IMR-90 (cell line): ENCODE results near the gene VEGFA.

ENCODE experiments used
- BHLHE40 ChIP-seq: fragments of 150-350 bp; IDR thresholded peaks from 2 replicates; pipeline ENCODE4 v1.6.1; 2016; ENCODE audit warnings: mild to moderate bottlenecking, low read depth, low read length
- CTCF ChIP-seq: conservative IDR thresholded peaks from 2 replicates; pipeline ENCODE4 v1.5.1; 2012; ENCODE audit warnings: mild to moderate bottlenecking, low read depth, low read length, improper control_type of control experiment
- MAFK ChIP-seq: IDR thresholded peaks from 2 replicates; pipeline ENCODE4 v1.6.1; 2012; ENCODE audit warnings: low read depth, low read length, improper control_type of control experiment
- MAZ ChIP-seq: IDR thresholded peaks from 2 replicates; pipeline ENCODE4 v1.6.1; 2012; ENCODE audit warnings: low read depth, mild to moderate bottlenecking, low read length, improper control_type of control experiment, moderate library complexity, borderline replicate concordance
- POLR2A ChIP-seq: IDR thresholded peaks from 2 replicates; pipeline ENCODE4 v1.6.1; 2012; ENCODE audit warnings: mild to moderate bottlenecking, low read depth, low read length
- RAD21 ChIP-seq: IDR thresholded peaks from 2 replicates; pipeline ENCODE4 v1.6.1; 2012; ENCODE audit warnings: low read length, improper control_type of control experiment
- RCOR1 ChIP-seq: IDR thresholded peaks from 2 replicates; pipeline ENCODE4 v1.6.1; 2012; ENCODE audit warnings: mild to moderate bottlenecking, low read length, improper control_type of control experiment; ENCODE audit not compliant: insufficient replicate concordance
- SMC3 ChIP-seq: fragments of 150-350 bp; IDR thresholded peaks from 2 replicates; pipeline ENCODE4 v1.6.1; 2016; ENCODE audit warnings: low read depth, mild to moderate bottlenecking, antibody characterized with exemption, low read length, moderate library complexity

- TF ChIP-seq MAZ (no peak), CTCF (no peak), SMC3 (no peak), BHLHE40 (no peak), MAFK (no peak), RAD21 (no peak), POLR2A (no peak), RCOR1 (no peak)
Measured at GRCh38 chr6:43797919-43798318, 27.9 kb downstream of the VEGFA start.
